Activated T-helper 1 cell treated with anti-CD3 and anti-CD28 coated beads, Interleukin-12 subunit alpha, Interleukin-12 subunit beta, Interleukin-2, Interleukin-4 antibody, amounts not matched to agents 30 ng/mL and 10 ng/mL and 1 ng/mL, durations not matched to agents 14 hours and 24 hours and 36 hours (primary cell): ENCODE results near the gene GSDMA. TPM values are rescaled to one million over a fixed set of nuclear protein-coding genes. Genes with fewer than 3 reads are reported as not detected.

Experiments
- DNase-seq: peaks from one replicate; pipeline ENCODE4 v3.0.0; 2021; ENCODE audit warnings: low spot score
- H3K27ac Mint-ChIP-seq: one replicate; pipeline ENCODE4 v1.8.0; 2021; ENCODE audit warnings: mild to moderate bottlenecking, mixed read lengths
- H3K27me3 Mint-ChIP-seq: one replicate; pipeline ENCODE4 v1.8.0; 2022; ENCODE audit warnings: mild to moderate bottlenecking, moderate library complexity, mixed read lengths; ENCODE audit not compliant: insufficient read depth
- H3K36me3 Mint-ChIP-seq: one replicate; pipeline ENCODE4 v1.8.0; 2021; ENCODE audit warnings: low read depth, mixed read lengths
- H3K4me1 Mint-ChIP-seq: one replicate; pipeline ENCODE4 v1.8.0; 2021; ENCODE audit warnings: low read depth, mixed read lengths
- H3K4me3 Mint-ChIP-seq: one replicate; pipeline ENCODE4 v1.8.0; 2021; ENCODE audit warnings: mild to moderate bottlenecking, moderate library complexity, mixed read lengths
- H3K9me3 Mint-ChIP-seq: one replicate; pipeline ENCODE4 v1.8.0; 2021; ENCODE audit warnings: mixed read lengths
- intact Hi-C: fragments of 100-400 bp; cut with micrococcal nuclease; formaldehyde crosslinking; loops from one replicate; pipeline ENCODE4 v1.15.1; 2024
- total RNA-seq: library from RNA; stranded (reverse); gene quantifications from 2 replicates; pipeline ENCODE4 v1.2.3, GENCODE V29; 2022

The GSDMA gene
- total RNA-seq, 1 donor from 2014 or later: 0.73 TPM

DNA sequence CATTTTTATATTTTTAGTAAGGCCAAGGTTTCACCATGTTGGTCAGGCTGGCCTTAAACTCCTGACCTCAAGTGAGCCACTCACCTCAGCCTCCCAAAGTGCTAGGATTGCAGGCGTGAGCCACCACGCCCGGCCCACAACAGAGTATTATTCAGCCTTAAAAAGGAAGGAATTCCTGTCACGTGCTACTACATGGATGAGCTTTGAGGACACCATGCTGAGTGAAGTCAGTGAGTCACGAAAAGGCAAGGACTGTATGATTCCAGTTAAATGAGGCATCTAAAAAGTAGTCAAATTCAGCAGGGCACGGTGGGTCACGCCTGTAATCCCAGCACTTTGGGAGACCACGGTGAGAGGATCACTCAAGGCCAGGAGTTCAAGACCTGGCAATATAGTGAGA, 62.1 kb downstream of the GSDMA start:
- no peaks in the 10 kb centered on the region for H3K27me3 Mint-ChIP-seq

DNA sequence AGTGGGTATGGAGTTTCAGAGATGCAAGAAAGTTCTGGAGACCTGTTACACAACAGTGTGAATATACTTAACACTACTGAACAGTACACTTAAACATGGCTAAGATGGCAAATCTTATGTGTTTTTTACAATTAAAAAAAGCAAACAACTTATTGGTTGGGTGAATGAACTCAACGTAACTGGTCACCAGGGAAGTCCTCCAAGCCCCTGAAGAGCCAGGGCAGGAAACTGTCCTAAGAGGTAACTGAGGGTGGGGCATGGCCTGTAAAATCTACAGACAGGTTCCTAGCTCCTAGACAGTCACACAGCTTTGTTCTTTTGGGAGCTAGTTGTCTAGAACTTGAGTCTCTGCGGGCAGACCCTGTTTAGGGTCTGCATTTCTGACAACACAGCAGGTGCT, 62.8 kb downstream of the GSDMA start:
- Mint-ChIP-seq H3K4me3 (no peak overlapping the region), H3K36me3 (peaks cover 35% of the 10 kb centered on the region), H3K27me3 (no peaks in the 10 kb centered on the region)

More for the DNA sequence above, 62.1 kb downstream of the GSDMA start:
- DNase-seq: no peak
- Mint-ChIP-seq H3K4me3 (no peak overlapping the region), H3K9me3 (no peaks in the 10 kb centered on the region), H3K36me3 (peaks cover 35% of the 10 kb centered on the region), H3K4me1 (peaks cover 18% of the 10 kb centered on the region), H3K27ac (no peak overlapping the region)
- intact Hi-C loops: no loop called here

DNA sequence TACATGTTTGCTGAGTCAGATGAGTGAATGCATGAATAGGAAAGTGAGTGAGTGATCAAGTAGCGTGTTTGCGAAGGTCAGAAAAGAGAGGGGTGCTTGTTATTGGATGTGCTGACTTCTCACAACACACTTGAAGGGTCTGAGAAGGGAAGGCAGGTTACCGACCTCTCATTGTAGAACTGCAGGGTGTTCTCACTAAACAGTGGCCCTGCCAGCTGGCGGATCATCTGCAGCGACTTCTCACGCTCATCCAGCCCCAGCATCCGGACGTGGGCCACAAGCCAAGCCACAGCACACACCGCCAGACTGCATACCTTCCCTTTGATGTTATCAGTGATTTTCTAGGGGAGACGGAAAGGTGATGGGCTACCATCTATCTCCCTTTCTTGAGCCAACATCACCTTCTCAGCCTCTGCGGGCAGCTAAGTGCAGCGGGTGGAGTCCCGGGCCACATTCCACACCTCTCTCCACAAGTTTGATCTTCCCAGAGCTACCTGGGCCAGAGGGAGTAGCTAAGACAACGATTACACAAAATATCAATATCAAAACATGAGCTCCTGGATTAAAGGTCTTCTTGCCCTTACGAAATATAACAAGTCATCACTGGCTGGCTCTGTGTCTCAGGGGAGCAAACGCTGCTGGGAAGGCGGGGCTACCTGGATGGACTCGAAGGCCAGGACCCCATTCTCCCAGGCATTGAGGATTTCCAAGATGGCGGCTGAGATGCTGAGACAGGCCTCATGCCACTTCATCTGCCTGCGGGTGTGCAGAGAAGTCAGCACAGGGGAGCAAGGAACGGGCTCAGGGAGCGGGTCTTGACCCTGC, 63.4 kb downstream of the GSDMA start:
- Mint-ChIP-seq H3K27ac (peak overlapping the region; percentile 15), H3K9me3 (no peaks in the 10 kb centered on the region), H3K27me3 (no peaks in the 10 kb centered on the region), H3K4me1 (peaks cover 18% of the 10 kb centered on the region), H3K4me3 (no peak overlapping the region), H3K36me3 (peaks cover 37% of the 10 kb centered on the region)
- no peak for DNase-seq
- intact Hi-C loops: no loop called here

More for the DNA sequence above, 62.8 kb downstream of the GSDMA start:
- Mint-ChIP-seq H3K9me3 (no peaks in the 10 kb centered on the region), H3K27ac (no peak overlapping the region), H3K4me1 (peaks cover 18% of the 10 kb centered on the region)
- intact Hi-C loops: no loop called here
- DNase-seq: no peak

DNA sequence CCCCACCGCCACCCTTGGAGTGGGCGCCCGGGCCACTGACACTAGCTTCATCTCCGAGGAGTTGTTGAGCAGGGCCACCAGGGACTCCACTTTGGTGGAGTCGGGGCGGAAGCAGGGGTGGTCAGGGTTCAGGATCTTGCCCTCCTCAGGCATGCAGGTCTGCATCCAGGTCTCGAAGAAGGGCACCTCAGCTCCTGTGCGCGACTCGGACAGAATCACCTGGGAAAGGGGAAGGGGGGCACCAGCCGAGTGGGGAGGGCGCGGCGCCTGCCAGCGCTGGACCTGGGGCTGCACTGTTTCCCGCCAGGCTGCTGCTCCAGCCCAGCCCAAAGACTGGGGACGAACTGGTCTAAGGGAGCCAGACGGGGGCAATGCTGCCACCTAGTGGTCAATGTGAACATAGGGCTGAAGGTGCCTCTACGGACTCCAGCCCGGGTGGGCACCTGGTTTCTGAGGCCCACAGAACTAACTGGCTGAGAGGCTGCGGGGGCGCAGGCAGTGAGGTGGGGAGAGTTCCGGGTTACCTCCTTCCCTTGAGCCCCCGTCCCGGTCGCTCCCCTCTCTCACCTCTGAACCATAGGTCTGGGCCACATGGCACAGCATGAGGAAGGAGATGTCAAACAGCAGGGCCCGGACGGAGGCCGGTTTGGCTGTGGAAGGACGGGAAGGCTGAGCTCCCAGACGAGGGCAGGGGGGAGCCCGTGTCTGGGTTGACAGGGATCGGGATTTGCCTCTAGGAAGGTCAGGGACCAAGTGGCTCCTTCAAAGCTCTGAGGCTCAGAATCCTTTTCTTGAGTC, 64.2 kb downstream of the GSDMA start:
- Mint-ChIP-seq H3K27ac (no peak overlapping the region), H3K9me3 (no peaks in the 10 kb centered on the region), H3K36me3 (peaks cover 40% of the 10 kb centered on the region), H3K4me1 (peaks cover 18% of the 10 kb centered on the region), H3K4me3 (no peak overlapping the region), H3K27me3 (no peaks in the 10 kb centered on the region)
- intact Hi-C loops: loop anchor here (1.0 kb wide), 3 partner anchors 14 to 405 kb away; no protein-coding TSS in a partner anchor
- peak; percentile 57 for DNase-seq

Other genes starting within 250 kb of the GSDMA start
- gene MIEN1, start 232.5 kb upstream of the GSDMA start, total RNA-seq: 33.3 and 37.1 TPM in 2 replicates
- 0.64 and 0.73 TPM in 2 replicates for gene GRB7, start 225.1 kb upstream of the GSDMA start, total RNA-seq
- gene IKZF3, start 98.7 kb upstream of the GSDMA start, total RNA-seq: 22.8 and 25.1 TPM in 2 replicates
- 0.37 TPM in 1 of 2 replicates, not detected in the other for gene ZPBP2, start 94.8 kb upstream of the GSDMA start, total RNA-seq
- 23.8 and 27.4 TPM in 2 replicates for gene GSDMB, start 44.4 kb upstream of the GSDMA start, total RNA-seq
- gene ORMDL3, start 35.4 kb upstream of the GSDMA start, total RNA-seq: 70.8 and 77.4 TPM in 2 replicates
- gene LRRC3C, start 35.3 kb upstream of the GSDMA start, total RNA-seq: not detected in 2 replicates
- gene PSMD3, start 17.8 kb downstream of the GSDMA start, total RNA-seq: 191 and 201 TPM in 2 replicates
- not detected in 2 replicates for gene CSF3, start 52.4 kb downstream of the GSDMA start, total RNA-seq
- 113 and 120 TPM in 2 replicates for gene MED24, start 91.4 kb downstream of the GSDMA start, total RNA-seq
- 2.9 and 3.5 TPM in 2 replicates for gene THRA, start 100.0 kb downstream of the GSDMA start, total RNA-seq
- 8.7 and 9.6 TPM in 2 replicates for gene NR1D1, start 137.6 kb downstream of the GSDMA start, total RNA-seq
- gene MSL1, start 159.0 kb downstream of the GSDMA start, total RNA-seq: 87.6 and 88.2 TPM in 2 replicates
- gene CASC3, start 177.5 kb downstream of the GSDMA start, total RNA-seq: 117 TPM in 2 replicates
- gene RAPGEFL1, start 214.5 kb downstream of the GSDMA start, total RNA-seq: 11.8 and 13.0 TPM in 2 replicates